ENCODE data around the gene AP2S1.

AP2S1 gene

DNA sequence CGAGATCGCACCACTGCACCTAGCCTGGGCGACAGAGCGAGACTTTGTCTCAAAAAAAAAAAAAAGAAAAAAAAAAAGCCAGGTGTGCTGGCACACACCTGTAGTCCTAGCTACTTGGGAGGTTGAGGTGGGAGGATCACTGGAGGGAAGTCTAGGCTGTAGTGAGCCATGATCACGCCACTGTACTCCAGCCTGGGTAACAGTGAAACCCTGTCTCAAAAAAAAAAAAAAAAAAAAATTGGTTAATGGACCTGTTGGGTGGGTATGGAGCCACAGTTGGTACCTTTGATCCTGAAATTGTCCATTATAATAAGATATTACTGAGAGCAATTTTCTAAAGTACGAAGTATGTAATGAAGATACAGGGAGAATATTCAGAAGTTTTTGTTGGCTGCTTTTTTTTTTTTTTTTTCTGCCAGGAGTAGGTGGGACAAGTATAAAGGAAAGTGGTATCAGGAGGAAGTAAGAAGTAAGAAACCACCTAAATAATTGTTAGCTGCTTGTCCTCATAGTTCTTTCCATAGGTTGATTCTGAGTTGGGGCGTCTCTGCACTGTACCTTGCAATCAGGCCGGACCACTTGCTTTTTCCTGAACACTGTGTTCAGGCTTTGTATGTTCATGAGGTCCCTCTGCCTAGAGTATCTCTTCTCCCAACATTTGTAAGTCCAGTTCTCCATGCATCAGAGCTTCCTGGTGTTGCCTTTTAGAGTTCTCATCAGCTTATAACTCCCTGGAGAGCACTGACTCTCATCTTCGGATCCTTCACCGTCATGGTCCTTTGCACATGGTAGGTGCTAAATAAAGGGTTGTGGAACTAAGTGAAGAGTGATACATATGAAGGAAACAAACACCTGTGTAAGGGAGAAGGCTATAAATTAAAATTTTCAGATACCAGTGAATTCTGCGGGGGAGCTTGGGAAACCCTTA is 41.9 kb upstream of the AP2S1 start:
- no peak for TF ChIP-seq TAF1 (IDR thresholded peaks at IDR 0.05; ENCODE audit: low read depth)
- TF ChIP-seq NFIC (IDR thresholded peaks at IDR 0.05), result no peak
- TF ChIP-seq CEBPB (IDR thresholded peaks at IDR 0.05), result no peak
- no peak for TF ChIP-seq YY1 (IDR thresholded peaks at IDR 0.05; ENCODE audit: low read depth)

DNA sequence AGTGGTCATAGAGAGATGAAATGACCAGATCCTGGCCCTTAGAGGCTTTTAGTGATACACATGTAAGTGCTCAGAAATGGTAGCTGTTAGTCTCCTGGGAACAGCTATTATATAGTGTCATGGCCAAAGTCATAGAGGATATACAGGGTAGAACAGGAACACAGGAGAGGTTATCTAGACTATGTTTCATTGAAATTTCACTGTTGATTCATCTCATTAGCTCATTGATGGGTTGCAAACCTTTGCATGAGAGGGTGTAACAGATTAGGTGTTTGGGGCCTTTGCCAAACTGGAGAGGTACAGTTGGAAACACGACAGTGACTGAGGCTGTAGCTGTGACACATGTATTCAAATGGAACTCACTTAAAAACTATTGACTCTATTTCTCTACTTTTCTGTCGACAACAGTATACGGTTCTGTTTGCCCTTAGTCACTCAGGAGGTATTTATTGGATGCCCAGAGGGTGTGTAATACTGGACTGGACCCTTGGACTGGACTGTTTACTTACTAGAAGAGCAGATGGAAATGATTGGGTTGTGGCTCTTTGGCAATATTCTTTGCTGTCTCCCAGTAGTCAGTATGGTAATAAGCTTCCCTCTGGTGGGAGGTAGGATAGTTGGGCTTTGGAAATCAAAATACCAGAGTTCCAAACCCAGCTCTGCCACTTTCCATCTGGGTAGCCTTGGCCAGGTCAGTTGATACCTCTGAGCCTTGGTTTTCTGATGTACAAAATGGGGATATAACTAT is 40.0 kb upstream of the AP2S1 start:
- TF ChIP-seq ZBTB7A (IDR thresholded peaks at IDR 0.05; ENCODE audit: low read depth), result no peak

DNA sequence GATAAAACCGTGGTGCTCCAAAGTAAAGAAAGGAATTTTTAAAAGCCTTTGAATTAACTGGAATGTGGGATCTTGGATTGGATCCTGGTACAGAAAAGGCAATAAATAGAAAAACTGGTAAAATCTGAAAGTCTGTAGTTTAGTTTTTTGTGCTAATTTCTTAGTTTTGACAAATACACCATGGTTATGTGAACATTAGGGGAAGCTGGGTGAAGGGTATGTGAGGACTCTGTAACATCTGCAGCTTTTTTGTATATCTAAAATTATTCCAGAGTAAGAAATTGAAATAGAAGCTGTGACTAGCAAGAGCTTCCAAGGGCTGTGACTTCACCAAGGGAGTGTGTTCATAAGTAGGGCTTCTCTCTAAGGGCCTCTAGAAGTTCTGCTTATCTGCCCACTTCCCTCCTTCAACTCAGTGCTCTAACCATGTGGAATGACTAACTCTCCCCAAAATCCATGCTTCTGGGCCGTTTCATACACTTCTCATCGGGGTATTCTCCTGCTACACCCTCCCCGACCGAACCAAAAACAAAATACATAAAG is 36.7 kb upstream of the AP2S1 start:
- TF ChIP-seq, protein P1, sequence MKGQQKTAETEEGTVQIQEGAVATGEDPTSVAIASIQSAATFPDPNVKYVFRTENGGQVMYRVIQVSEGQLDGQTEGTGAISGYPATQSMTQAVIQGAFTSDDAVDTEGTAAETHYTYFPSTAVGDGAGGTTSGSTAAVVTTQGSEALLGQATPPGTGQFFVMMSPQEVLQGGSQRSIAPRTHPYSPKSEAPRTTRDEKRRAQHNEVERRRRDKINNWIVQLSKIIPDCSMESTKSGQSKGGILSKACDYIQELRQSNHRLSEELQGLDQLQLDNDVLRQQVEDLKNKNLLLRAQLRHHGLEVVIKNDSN (IDR thresholded peaks at IDR 0.05), result no peak
- TF ChIP-seq FOXM1 (IDR thresholded peaks at IDR 0.05; ENCODE audit: borderline replicate concordance, low read depth), result no peak
- TF ChIP-seq, protein P2, sequence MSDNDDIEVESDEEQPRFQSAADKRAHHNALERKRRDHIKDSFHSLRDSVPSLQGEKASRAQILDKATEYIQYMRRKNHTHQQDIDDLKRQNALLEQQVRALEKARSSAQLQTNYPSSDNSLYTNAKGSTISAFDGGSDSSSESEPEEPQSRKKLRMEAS (IDR thresholded peaks at IDR 0.05), result no peak
- TF ChIP-seq CEBPB (IDR thresholded peaks at IDR 0.05), result no peak
- TF ChIP-seq, protein P3, sequence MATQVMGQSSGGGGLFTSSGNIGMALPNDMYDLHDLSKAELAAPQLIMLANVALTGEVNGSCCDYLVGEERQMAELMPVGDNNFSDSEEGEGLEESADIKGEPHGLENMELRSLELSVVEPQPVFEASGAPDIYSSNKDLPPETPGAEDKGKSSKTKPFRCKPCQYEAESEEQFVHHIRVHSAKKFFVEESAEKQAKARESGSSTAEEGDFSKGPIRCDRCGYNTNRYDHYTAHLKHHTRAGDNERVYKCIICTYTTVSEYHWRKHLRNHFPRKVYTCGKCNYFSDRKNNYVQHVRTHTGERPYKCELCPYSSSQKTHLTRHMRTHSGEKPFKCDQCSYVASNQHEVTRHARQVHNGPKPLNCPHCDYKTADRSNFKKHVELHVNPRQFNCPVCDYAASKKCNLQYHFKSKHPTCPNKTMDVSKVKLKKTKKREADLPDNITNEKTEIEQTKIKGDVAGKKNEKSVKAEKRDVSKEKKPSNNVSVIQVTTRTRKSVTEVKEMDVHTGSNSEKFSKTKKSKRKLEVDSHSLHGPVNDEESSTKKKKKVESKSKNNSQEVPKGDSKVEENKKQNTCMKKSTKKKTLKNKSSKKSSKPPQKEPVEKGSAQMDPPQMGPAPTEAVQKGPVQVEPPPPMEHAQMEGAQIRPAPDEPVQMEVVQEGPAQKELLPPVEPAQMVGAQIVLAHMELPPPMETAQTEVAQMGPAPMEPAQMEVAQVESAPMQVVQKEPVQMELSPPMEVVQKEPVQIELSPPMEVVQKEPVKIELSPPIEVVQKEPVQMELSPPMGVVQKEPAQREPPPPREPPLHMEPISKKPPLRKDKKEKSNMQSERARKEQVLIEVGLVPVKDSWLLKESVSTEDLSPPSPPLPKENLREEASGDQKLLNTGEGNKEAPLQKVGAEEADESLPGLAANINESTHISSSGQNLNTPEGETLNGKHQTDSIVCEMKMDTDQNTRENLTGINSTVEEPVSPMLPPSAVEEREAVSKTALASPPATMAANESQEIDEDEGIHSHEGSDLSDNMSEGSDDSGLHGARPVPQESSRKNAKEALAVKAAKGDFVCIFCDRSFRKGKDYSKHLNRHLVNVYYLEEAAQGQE (IDR thresholded peaks at IDR 0.05; ENCODE audit: low read depth), result no peak
- TF ChIP-seq CREB1 (IDR thresholded peaks at IDR 0.05; ENCODE audit: low read depth), result no peak
- no peak for TF ChIP-seq RAD21 (IDR thresholded peaks at IDR 0.05; ENCODE audit: low read depth)
- no peak for TF ChIP-seq ZBTB7A (IDR thresholded peaks at IDR 0.05; ENCODE audit: low read depth)

DNA sequence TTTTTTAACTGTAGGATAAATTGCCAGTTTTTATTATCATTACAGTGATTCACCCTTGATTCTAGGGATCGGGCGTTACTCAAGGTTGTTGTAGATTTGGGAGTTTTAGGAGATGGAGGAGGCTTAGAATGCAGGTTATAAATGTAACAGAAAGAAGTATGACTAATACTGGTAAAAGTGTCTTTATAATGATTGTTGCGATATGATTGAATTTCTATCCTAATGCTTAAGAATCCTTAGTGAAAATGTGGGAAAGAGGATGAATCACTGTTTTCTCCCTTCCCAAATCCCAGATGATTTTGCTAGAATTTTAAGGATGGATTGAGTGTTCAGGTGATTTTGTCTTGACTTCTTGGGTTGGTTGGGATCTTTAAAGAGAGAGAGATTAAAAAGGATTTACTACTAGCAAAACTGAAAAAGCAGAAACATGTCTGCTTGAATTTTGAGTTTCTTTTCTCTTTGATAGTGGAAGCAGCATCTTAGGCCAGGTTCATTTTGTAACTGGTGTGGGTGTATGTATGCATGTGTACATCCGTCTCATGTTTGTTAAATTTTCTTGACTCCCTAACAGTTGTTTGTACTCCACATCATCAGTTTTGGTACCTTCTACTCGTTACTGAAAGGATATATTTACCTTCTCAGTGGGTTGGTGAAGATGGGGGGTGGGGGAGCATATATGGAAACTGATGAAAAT is 36.0 kb upstream of the AP2S1 start:
- TF ChIP-seq EP300 (IDR thresholded peaks at IDR 0.05; ENCODE audit: borderline replicate concordance) (no peak), YY1 (IDR thresholded peaks at IDR 0.05; ENCODE audit: low read depth) (no peak), EGR1 (IDR thresholded peaks at IDR 0.05) (no peak), CREB1 (IDR thresholded peaks at IDR 0.05; ENCODE audit: low read depth) (no peak), TEAD4 (IDR thresholded peaks at IDR 0.05) (no peak), ZBTB7A (IDR thresholded peaks at IDR 0.05; ENCODE audit: low read depth) (no peak), TCF12 (IDR thresholded peaks at IDR 0.05; ENCODE audit: low read depth) (no peak), TAF1 (IDR thresholded peaks at IDR 0.05; ENCODE audit: low read depth) (no peak), RAD21 (IDR thresholded peaks at IDR 0.05; ENCODE audit: low read depth) (no peak), FOXM1 (IDR thresholded peaks at IDR 0.05; ENCODE audit: borderline replicate concordance, low read depth) (no peak), NFIC (IDR thresholded peaks at IDR 0.05) (no peak), CEBPB (IDR thresholded peaks at IDR 0.05) (no peak)
- TF ChIP-seq, protein P1 (IDR thresholded peaks at IDR 0.05), result no peak
- TF ChIP-seq, protein P2 (IDR thresholded peaks at IDR 0.05), result no peak
- TF ChIP-seq, protein P3 (IDR thresholded peaks at IDR 0.05; ENCODE audit: low read depth), result no peak

DNA sequence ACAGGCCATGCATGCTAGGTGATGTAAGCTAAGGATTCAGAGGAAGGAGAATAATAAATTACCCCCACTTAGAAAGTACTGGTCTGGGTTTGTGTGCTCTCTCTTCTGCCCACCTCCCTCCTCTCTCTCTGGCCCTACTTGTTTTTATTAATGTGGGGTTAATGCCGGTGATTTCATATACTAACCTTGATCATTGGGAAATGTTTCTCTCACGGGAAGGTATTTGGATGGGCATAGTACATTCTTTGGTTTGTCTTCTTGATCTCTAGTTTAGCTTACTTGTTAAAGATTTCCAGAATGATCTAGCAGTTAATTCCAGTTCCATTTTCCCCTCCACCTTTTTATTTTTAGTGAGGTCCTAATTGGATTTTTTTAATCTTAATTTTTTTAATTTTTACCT is 34.8 kb upstream of the AP2S1 start:
- TF ChIP-seq RAD21 (IDR thresholded peaks at IDR 0.05; ENCODE audit: low read depth) (no peak), EGR1 (IDR thresholded peaks at IDR 0.05) (no peak), TEAD4 (IDR thresholded peaks at IDR 0.05) (no peak), YY1 (IDR thresholded peaks at IDR 0.05; ENCODE audit: low read depth) (no peak), TCF12 (IDR thresholded peaks at IDR 0.05; ENCODE audit: low read depth) (no peak), TAF1 (IDR thresholded peaks at IDR 0.05; ENCODE audit: low read depth) (no peak), CEBPB (IDR thresholded peaks at IDR 0.05) (no peak), EP300 (IDR thresholded peaks at IDR 0.05; ENCODE audit: borderline replicate concordance) (no peak), ZBTB7A (IDR thresholded peaks at IDR 0.05; ENCODE audit: low read depth) (no peak), FOXM1 (IDR thresholded peaks at IDR 0.05; ENCODE audit: borderline replicate concordance, low read depth) (no peak)
- TF ChIP-seq, protein P1 (IDR thresholded peaks at IDR 0.05), result no peak
